Stimulated activated CD8-positive, alpha-beta memory T cell treated with anti-CD3 and anti-CD28 coated beads, Interleukin-12 subunit alpha, Interleukin-12 subunit beta, amount 100 ng/mL, for 4 hours (primary cell): ENCODE data around the gene EFCC1.
"Not testable (repeated sequence)": the region's sequence is repeated elsewhere in the genome, so short reads cannot be mapped to it uniquely, and the experiment has no call there.

Experiments
- DNase-seq: peaks from one replicate; pipeline ENCODE4 v3.0.0-alpha.2; 2020; ENCODE audit warnings: low read depth

Gene EFCC1

GRCh38 chr3:129081503-129081902 is 80.4 kb downstream of the EFCC1 start:
- no peak for DNase-seq

- DNase-seq, result no peak
These were observed 80.9 kb downstream of the EFCC1 start for GRCh38 chr3:129082026-129082425.

- no peak for DNase-seq
These were observed 83.4 kb downstream of the EFCC1 start for GRCh38 chr3:129084501-129084900.

- DNase-seq, result no peak
These were observed 84.1 kb downstream of the EFCC1 start for GRCh38 chr3:129085165-129085715.

- no peak for DNase-seq
These were observed 84.7 kb downstream of the EFCC1 start for GRCh38 chr3:129085818-129086217.

GRCh38 chr3:129087138-129087702 is 86.1 kb downstream of the EFCC1 start:
- DNase-seq, result no peak

GRCh38 chr3:129087904-129088303 is 86.8 kb downstream of the EFCC1 start:
- not testable (repeated sequence) for DNase-seq

GRCh38 chr3:129088312-129088711 is 87.2 kb downstream of the EFCC1 start:
- not testable (repeated sequence) for DNase-seq
